Measurements from ENCODE around the gene CLCN6.

- no peak for TF ChIP-seq CTCF (IDR thresholded peaks at IDR 0.05; ENCODE audit: low read length)
- no peak for TF ChIP-seq EZH2 (optimal IDR thresholded peaks at IDR 0.05; ENCODE audit: low read depth, low read length)
- no peak for TF ChIP-seq EZH2phosphoT487 (IDR thresholded peaks at IDR 0.05; ENCODE audit: low read length)
These were observed 48.5 kb downstream of the CLCN6 start for GRCh38 chr1:11854519-11854918.

Measured in MM.1S (cell line).